HG02610 (cell line): ENCODE data around the gene KIFC1.

Source experiments
- ATAC-seq: cut with Tn5 transposase; IDR thresholded peaks from one replicate; pipeline ENCODE4 v1.9.1; 2021; ENCODE audit warnings: mild to moderate bottlenecking, moderate library complexity; ENCODE audit not compliant: unreplicated experiment

KIFC1 gene

DNA sequence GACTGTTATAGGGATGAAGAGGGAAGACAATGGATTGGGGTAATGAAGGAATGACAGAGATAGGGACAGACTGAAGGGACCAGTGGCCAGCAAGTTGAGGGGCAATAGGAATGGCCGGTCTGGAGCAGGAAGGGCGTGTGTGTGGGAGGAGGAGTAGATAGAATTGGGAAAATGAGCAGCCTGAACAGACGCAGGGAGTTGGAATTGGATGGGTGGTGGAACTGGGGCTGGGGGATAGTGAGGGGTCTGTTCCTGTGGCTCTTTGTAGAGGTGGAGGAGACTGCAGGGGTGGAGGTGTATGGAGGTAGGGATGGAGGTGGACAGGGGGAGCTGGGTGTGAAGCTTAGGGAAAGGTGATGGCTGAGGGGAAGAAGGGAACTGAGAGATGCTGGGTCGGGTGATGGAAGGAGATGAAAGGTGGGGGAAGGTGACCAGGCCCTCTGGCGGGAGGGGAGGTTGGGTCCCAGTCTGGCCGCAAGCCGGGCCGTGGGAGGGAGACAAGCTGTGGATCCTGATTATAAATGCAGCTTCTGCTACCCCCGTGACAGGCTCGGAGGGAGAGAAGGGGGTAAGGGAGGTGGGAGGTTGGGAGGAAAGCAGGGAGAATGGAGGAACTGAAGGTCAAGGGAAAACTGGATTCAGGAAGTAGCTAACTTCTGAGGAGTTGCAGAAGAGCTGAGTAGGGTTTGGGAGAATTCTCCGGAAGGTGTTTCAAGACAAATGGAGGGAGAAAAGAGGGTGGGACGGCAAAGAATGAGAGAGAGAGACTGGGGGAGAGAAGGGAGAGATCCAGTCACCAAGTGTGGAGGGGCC lies 33.4 kb downstream of the KIFC1 start:
- no peak for ATAC-seq

DNA sequence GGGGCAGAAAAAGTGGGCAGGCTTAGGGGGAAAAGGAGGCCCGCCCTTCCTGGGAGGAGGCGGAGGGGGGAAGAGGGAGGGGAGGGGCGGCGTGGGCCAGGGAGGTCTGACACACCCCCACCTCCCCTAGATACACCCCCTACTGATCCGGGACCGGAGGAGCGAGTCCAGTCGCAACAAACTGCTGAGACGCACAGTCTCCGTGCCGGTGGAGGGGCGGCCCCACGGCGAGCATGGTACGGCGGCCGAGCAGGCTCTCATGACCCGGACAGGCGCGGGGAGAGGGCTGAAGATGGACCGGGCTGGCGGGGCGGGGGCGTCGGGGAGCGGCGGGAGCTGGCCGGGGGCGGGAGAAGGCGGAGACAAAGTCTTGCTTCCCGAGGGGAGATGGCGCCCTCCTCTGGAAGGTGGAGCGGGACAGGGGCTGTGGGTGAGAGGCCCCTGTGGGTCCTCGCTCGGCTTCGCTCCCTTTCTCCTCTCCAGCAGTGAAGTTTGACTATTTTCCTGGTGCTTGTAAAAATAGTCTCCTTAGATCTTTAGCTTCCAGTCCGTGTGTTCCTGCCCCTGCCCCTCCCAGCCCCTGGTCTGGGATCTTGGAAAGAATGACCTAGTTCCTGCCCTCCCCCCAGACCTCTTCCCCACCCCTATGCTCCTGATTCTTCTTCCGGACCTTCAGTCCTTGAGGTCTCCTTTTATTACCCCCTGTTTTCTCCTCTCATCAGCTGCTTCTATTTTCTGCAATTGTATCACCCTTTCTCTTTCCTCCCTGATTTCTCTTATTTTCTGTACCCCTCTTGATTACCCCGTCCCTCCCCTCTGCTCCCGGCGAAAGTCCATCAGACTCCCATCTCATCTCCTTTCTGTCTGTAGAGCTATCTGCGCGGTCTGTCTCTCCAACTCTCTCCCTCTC lies 34.3 kb downstream of the KIFC1 start:
- ATAC-seq = no peak

DNA sequence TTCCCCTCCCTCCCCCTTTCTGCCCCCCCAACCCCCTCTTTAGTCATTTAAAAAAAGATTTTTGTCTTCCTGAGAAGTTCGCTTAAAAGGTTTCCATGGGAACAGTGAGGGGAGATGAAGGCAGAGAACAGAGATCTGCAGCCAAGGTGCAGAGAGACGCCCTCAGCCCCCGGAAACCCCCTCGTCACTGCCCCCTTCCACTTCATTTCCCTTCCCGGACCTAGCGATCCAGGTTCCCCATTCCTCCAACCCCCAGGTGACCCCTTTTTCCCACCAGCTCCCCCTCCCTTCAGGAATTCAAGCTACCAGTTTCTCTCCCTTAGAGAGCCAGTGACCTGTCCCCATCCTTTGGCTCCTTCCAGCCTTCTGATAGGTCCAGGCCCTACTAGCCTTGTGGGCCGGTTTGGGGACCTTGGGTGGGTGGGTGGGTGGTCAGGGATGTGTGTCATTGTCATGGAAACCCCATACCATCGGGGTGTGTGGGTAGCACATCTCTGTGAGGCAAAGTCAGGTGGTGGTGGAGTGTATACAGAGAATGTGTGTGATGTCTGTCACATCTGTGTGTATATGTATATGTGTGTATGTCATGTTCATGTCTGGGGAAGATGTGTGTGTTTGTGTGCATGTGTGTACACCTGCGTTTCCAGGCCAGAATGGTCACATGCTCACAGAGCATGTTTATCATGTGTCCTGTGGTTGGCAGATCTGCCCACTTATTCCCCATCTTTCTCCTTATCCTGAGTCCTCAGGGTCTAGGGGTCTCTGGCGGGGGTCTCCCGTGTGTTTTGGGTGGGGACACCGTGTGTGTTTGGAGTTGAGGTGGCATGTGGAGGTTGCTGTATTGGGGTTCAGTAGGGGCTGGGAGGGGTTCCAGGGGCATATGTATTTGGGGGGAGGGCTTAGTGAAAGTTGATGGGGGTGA lies 35.2 kb downstream of the KIFC1 start:
- no peak for ATAC-seq

DNA sequence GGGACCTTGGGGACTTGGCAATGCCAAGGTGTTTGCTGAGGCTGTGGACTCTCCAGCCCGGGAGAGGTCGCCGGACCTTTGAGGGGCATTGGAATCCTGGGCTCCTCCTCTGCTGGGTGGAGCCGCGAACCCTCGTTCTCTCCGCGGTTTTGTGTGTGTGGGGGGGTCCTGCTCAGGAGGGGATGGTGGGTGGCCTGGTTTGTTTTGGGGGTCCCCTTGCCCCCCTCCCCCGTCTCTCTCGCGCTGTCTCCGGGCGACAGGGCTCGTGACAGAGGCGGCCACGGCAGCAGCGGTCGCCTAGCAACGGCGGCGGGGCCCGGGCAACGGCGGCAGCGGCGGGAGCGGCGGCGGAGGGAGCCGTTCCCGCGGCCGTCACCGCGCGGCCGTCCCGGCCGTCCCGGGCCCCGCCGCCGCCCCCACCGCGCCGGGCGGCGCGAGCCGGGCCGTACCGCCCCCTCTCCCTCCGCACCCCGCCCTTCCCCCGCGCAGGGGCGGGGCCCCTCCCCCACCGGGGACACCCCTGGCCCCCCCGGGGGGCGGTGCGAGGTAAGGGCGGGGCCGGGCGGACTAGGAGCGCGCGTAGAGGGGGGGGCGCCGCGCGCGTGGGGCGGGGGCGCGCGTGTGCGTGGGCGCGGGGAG lies 36.1 kb downstream of the KIFC1 start:
- no peak for ATAC-seq

DNA sequence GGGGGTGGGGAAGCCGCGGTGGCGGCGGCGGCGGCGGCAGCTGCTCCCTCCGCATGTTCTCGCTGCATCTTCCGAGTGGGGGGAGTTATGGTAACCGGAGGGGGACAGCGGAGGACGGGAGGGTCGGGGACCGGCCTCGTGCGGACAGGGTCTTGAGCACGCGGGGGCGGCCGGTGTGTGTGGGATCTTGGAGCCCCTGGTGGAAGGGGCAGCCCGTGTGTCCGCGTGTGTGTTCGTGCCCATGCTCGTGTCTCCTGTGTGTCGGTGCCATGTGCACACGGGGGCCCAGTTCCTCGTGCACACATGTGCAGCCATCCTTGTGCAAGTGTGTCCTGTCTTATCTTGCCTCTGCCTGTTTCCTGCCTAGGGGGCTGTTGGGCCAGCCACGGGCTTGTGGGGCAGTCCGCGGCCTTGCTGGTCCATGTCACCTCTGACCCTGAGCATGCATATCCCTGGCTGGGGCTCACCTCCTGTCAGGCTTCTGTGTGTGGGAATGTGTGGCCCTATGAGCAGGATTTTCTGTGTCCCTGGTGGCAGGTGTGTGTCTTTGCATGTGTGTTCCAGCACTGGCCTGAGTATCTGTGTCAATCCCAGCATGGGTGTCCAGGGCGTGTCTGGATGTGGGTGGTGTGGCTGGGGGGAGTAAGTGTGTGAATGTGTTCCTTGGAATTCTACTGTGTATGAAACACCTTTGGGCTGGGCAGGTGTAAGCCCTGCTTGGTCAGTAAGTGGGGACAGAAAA lies 36.8 kb downstream of the KIFC1 start:
- no peak for ATAC-seq

DNA sequence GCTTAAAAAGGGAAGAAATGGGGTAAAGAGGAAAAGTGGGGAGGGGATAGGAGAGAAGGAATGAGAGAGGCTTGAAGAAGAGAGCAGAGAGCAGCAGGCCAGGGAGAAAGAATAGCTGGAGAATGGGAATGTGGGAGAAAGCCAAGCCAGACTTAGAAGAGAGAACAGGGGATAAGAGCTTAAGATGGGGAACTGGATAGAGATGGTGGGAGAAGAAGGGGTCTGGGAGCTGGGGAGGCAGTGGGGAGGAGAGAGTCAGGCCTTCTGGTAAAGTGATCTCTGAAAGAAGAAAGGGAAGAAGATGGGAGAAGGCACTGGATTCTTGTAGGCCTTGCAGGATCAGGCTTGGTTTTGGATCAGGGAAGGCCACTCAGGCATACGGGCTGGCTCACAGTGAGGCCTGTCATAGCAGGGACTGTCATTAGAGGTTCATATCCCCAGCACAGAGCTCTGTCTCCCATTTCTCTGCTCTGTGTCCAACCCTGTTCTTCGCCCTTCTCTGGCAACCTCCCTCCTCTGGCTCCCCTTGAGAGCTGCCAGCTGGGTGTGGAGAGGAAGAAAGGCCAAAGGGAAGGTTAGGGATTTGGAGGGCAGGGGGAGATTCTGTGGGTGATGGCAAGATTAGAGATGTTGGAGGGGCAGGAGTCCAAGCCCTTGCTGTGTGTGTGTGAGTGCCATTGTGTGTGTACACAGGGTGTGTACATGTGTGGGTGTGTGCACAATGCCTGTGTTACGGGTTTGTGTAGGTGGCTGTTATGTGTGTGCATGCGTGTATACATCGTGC lies 37.5 kb downstream of the KIFC1 start:
- ATAC-seq = no peak

DNA sequence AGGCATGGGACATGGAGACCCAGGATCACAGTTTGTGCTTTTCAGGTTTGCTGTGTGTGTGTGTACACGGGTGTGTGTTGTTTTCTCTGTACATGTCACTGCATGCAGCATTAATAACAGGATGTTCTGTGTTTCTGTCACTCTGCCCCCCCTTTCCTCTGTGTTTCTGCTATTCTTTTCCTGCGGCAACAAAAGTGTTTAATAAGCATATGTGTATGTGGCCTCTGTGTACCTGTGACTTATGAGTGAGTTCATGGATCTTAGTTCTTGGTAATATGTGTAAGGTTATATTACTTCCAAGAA lies 38.1 kb downstream of the KIFC1 start:
- no peak for ATAC-seq

DNA sequence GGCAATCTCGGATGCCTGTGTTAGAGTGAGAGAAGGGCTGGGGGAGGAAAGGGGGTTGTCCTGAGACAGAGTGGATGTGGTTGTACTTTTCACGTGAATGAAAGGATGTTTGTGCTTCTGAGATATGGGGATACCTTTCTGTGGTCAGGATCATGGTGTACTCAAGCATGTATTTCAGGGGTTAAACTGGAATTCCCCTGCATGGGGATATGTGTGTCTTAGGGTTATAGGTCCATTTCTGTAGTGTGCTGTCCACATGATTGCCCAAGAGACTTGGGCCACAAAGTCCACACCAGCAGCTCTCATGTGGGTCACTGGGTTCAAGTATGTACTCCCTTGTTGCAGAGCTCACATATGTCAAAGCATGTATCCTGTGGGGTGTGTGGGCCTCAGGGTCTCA lies 38.7 kb downstream of the KIFC1 start:
- ATAC-seq = no peak

DNA sequence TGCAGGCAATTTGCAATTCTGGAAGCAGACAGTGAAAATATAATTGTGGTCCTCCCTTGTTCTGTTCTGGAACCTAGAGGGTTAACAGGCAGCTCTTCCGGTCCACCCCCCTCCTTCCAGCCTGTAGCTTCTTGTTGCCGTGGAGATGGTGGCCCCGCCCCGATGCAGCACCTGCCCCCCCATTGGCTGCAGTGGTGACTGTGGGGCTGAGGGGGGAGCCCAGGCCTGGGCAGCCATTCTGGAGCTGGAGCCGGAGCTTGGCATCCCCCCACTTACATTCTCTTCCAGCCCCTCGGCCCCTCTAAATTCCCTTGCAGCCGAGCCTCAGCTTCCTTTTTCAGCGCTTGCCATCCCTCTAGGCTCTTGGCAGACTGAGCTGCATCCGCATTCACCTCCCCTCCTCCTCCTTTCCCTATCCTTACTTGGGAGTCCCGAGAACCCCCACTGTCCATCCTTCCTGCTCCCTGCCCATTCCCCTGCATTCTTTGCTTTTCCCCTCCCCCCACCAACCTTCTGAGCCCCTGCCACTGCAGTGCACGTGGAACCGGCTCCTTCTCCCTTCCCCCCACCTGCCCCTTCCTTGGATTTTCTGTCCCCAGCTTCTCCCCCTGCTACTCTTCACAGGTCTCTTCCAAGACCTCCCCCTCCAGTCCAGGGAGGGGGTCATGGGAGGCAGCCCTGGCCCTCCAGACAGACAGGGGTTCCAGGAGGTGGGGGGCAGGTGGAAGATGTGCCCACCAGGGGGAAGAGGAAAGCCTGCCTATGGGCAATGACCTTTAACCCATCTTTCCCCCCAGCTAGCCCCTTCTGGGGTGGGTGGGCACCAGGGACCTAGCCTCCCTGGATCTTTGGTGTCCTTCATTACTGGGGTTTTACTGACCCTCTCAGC lies 39.6 kb downstream of the KIFC1 start:
- peak; percentile 42 for ATAC-seq

DNA sequence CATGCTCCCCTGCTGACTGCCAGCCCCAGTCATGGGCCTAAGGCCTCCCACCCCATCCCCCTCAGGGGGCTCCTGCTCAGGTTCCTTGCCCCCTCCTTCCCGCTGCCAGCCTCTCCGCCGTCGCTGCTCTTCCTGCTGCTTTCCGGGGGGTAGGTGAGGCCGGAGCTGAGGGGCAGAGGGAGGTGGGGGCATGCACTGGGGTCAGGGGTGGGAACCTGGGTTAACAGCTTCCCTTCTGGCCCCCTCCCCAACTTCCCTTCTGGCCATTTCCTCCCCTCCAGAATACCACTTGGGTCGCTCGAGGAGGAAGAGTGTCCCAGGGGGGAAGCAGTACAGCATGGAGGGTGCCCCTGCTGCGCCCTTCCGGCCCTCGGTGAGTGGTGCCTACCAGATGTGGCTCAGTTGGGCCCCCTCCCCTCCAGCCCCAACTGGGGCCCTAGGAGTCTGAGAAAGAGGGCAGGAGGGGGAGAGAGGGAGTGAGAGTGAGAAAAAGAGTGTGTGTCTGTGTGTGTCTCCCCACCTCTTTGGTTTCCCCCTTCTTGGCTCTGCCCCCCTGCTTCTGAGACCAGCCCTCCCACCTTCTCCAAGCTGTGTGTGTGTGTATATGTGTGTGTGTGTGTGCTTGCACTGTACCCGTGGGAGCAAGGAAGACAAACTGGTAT lies 40.4 kb downstream of the KIFC1 start:
- ATAC-seq = no peak

DNA sequence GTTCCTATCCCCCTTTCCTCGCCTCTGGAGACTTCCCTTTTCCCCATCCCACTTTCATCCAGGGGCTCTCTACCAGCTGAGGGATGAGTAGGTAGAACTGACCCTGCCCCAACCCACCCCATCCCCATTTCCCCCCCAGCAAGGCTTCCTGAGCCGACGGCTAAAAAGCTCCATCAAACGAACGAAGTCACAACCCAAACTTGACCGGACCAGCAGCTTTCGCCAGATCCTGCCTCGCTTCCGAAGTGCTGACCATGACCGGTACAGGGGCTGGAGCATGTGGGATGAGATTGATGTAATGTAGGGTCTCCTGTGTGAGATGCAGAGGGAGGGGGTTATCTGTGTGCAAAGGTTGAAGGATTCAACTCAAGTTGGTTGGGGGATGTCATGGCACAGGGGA lies 40.9 kb downstream of the KIFC1 start:
- no peak for ATAC-seq

DNA sequence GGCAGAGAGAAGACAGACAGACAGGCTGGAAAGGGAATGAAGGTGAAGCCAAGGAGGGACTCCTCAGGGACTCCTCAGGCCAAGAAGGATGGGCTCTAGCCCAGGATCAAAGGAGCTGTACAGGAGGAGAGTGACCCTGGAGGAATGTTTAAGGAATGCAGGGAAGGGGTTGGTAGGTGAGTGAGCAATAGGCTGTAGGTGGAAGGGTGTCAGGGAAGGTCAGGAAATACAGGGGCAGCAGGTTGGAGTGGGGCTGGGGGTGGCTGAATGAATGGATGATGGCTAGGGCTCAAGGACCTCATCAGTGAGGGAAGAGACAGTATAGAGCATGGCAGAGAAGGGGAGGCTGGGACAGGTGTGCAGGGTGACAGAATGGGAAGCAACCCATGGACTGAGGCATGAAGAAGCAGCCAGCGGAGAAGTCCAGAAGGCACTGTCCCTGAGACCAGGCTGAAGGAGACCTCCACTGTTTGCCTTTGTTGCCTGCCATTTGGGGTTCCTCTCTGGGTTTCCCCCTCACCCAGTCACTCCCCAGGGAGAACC lies 41.4 kb downstream of the KIFC1 start:
- no peak for ATAC-seq

DNA sequence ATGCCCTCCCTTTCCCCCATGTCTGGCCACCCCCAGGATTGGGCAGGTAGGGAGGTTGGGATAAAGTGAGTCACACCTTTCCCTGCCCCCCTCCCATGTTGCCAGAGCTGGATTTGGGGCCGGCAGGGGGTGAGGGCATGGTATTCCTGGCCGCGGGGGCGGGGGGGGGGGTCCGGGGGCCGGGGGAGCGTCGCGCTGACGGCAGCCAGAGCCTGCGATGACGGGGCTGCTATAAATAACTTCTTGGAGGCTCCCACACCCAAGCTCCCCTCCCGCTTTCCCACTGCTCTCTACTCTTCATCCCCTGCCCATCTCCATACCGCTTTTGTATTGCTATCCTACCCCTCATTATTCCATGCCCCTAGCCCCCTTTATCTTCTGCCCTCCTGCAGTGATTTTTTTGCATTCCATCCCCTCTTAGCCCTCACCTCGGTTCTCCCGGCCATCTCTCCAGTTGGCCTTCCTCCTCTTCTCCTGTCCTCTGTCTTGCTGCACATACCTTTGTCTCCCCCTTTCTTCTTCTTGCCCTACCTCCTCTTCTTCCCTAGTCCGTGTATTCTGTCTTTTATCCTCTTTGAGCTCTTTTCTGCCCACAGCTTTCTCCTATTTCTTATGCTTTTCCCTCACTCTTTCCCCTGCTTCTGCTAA lies 42.0 kb downstream of the KIFC1 start:
- ATAC-seq = no peak

DNA sequence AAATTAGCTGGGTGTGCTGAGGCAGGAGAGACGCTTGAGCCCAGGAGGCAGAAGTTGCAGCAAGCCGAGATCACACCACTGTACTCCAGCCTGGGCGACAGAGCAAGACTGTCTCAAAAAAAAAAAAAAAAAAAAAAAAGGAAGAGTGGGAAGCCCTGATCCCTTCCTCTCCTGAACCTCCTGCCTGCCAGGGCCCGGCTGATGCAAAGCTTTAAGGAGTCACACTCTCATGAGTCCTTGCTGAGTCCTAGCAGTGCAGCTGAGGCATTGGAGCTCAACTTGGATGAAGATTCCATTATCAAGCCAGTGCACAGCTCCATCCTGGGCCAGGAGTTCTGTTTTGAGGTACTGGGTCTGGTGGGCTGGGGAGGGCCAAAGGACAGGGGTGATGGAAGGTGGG lies 43.3 kb downstream of the KIFC1 start:
- no peak for ATAC-seq

DNA sequence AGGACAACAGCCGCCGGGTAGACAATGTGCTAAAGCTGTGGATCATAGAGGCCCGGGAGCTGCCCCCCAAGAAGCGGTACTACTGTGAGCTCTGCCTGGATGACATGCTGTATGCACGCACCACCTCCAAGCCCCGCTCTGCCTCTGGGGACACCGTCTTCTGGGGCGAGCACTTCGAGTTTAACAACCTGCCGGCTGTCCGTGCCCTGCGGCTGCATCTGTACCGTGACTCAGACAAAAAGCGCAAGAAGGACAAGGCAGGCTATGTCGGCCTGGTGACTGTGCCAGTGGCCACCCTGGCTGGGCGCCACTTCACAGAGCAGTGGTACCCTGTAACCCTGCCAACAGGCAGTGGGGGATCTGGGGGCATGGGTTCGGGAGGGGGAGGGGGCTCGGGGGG lies 46.0 kb downstream of the KIFC1 start:
- ATAC-seq = no peak

DNA sequence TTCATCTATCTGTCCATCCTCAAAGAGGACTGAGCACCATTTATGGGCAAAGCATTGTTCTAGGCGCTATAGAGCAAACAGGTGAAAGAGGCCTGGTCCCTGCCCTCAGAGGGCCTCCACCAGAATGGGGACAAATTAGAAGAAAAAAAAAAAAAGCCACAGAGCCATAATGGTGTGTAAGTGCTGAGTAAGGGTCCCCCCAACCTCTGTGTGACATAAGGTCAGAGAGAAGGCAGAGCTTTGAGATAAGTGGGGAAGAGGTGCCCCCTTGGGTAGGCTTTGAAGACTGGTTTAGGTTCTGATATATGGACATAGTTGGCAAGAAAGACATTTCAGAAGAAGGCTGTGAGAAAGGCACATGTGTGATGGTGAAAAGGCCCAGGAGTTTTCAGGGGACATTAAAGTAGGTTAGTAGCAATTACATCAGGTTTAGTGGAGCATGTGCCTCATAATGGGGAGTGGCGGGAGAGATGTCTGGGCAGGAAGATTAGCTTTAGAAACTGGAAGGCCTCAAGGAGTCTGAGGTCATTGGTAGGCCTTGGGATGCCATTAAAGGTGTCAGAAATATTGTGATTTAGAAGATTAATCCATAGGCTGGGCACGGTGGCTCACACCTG lies 47.5 kb downstream of the KIFC1 start:
- no peak for ATAC-seq
